Uterus (tissue), 2 donors: Measurements from ENCODE around the gene SLC35E1.

Source experiments
- CTCF ChIP-seq, 4 experiments: fragments of 200-600 bp in 2 of 4; fragments of 450-650 bp in 2 of 4; sonication (generic) in 2 of 4; IDR thresholded peaks; one replicate each; pipeline ENCODE4 v1.5.1; 2016 to 2019; ENCODE audit warnings: antibody characterized with exemption in 4 of 4, mild to moderate bottlenecking in 2 of 4, moderate library complexity in 1 of 4
- POLR2A ChIP-seq, 2 donors: fragments of 450-650 bp; IDR thresholded peaks; one replicate each; pipeline ENCODE4 v1.6.1; 2016; ENCODE audit warnings: antibody characterized with exemption in 2 of 2, mild to moderate bottlenecking in 1 of 2, moderate library complexity in 1 of 2

DNA sequence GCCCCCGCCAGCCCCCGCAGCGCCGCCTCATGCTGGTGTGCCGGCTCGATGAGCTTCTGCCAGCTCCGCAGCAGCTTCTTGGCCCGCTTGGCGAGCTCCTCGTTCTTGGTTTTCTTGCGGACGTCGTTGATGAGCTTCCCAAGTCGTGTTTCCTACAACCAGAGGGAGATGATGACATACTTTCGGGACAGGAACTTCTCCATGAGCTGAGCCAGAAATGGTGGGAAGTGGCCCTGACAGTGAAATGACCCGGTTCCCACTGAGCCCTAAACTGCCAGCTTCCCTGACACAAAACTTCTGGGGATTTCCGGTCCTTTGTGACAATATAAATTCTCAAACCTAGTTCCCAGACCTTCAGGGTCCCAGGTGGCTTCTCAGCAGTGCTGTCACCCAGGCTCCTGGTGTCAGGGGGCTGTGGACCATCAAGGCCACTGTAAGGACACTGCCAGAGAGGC, 5.3 kb upstream of the SLC35E1 start:
- TF ChIP-seq CTCF (IDR thresholded peaks at IDR 0.05), result no peak
- TF ChIP-seq POLR2A (IDR thresholded peaks at IDR 0.05), result no peak
